ENCODE results near the gene CNTROB. TPM values are rescaled to one million over a fixed set of nuclear protein-coding genes. Genes with fewer than 3 reads are reported as not detected.

Gene CNTROB
- total and polyA plus RNA-seq, 7 donors, result 5.5 to 9.6 (median 8.7) TPM

- Histone ChIP-seq H3K4me3 (no peak overlapping the region), H3K27me3 (ENCODE audit: insufficient read depth in 3 of 3, low read length in 2 of 3) (no peaks in the 10 kb centered on the region), H3K4me1 (no peaks in the 10 kb centered on the region), H3K27ac (no peak overlapping the region), H3K9me3 (no peaks in the 10 kb centered on the region), H3K36me3 (ENCODE audit: insufficient read depth in 1 of 2, low read depth in 1 of 2) (peaks cover 10 to 95% of the 10 kb centered on the region in 2 donors)
- WGBS, 3 donors, result 61 to 79% (median 77%) methylated on average over 9 of the region's 9 CpGs
- no peak for TF ChIP-seq CTCF (IDR thresholded peaks at IDR 0.05)
- intact Hi-C loops (cut with DNase I), result no loop called here
- no peak for DNase-seq
- no peak for ATAC-seq
These were observed 12.3 kb downstream of the CNTROB start for GRCh38 chr17:7944326-7944725.

GRCh38 chr17:7945651-7946050 is 13.6 kb downstream of the CNTROB start:
- no peak for ATAC-seq
- 91 to 99% (median 93%) methylated on average over 5 to 7 of the region's 7 CpGs for WGBS, 3 donors
- no peak overlapping the region for H3K27ac ChIP-seq

GRCh38 chr17:7946441-7946840 is 14.4 kb downstream of the CNTROB start:
- Histone ChIP-seq H3K9me3 (no peaks in the 10 kb centered on the region), H3K27me3 (ENCODE audit: insufficient read depth in 3 of 3, low read length in 2 of 3) (no peaks in the 10 kb centered on the region), H3K4me3 (no peak overlapping the region), H3K4me1 (no peaks in the 10 kb centered on the region), H3K27ac (no peak overlapping the region), H3K36me3 (ENCODE audit: insufficient read depth in 1 of 2, low read depth in 1 of 2) (peaks cover 4 to 86% of the 10 kb centered on the region in 2 donors)
- TF ChIP-seq CTCF (IDR thresholded peaks at IDR 0.05), result no peak
- no peak for ATAC-seq
- intact Hi-C loops (cut with DNase I), result no loop called here
- 80 to 92% (median 83%) methylated on average over 5 of the region's 5 CpGs for WGBS, 3 donors
- DNase-seq, result no peak

More at GRCh38 chr17:7945651-7946050, 13.6 kb downstream of the CNTROB start:
- H3K4me3 ChIP-seq, result no peak overlapping the region
- no peak for DNase-seq
- TF ChIP-seq CTCF (IDR thresholded peaks at IDR 0.05), result no peak
- H3K4me1 ChIP-seq, result no peaks in the 10 kb centered on the region
- H3K27me3 ChIP-seq (ENCODE audit: insufficient read depth in 3 of 3, low read length in 2 of 3), result no peaks in the 10 kb centered on the region
- no peaks in the 10 kb centered on the region for H3K9me3 ChIP-seq
- peaks cover 4 to 94% of the 10 kb centered on the region in 2 donors for H3K36me3 ChIP-seq (ENCODE audit: insufficient read depth in 1 of 2, low read depth in 1 of 2)
- intact Hi-C loops (cut with DNase I), result no loop called here

- no peak overlapping the region for H3K27ac ChIP-seq
- no peaks in the 10 kb centered on the region for H3K9me3 ChIP-seq
- ATAC-seq, result no peak
- no peak for TF ChIP-seq CTCF (IDR thresholded peaks at IDR 0.05)
- DNase-seq, result no peak
- 86 to 92% (median 87%) methylated on average over 5 of the region's 5 CpGs for WGBS, 3 donors
- no peaks in the 10 kb centered on the region for H3K4me1 ChIP-seq
- H3K4me3 ChIP-seq, result no peak overlapping the region
- peaks cover 4 to 77% of the 10 kb centered on the region in 2 donors for H3K36me3 ChIP-seq (ENCODE audit: insufficient read depth in 1 of 2, low read depth in 1 of 2)
- intact Hi-C loops (cut with DNase I), result no loop called here
- no peaks in the 10 kb centered on the region for H3K27me3 ChIP-seq (ENCODE audit: insufficient read depth in 3 of 3, low read length in 2 of 3)
These were observed 15.6 kb downstream of the CNTROB start for GRCh38 chr17:7947651-7948050.

- no peak for DNase-seq
- no peak for ATAC-seq
- no peak for TF ChIP-seq CTCF (IDR thresholded peaks at IDR 0.05)
- intact Hi-C loops (cut with DNase I), result no loop called here
- WGBS, 3 donors, result 74 to 98% (median 83%) methylated on average over 3 of the region's 3 CpGs
- H3K27me3 ChIP-seq (ENCODE audit: insufficient read depth in 3 of 3, low read length in 2 of 3), result no peaks in the 10 kb centered on the region
- H3K9me3 ChIP-seq, result no peaks in the 10 kb centered on the region
- no peak overlapping the region for H3K4me3 ChIP-seq
- H3K27ac ChIP-seq, result no peak overlapping the region
- H3K4me1 ChIP-seq, result no peaks in the 10 kb centered on the region
- peaks cover 0 to 49% of the 10 kb centered on the region in 2 donors for H3K36me3 ChIP-seq (ENCODE audit: insufficient read depth in 1 of 2, low read depth in 1 of 2)
These were observed 18.6 kb downstream of the CNTROB start for GRCh38 chr17:7950578-7950977.
